ENCODE results near the gene FLRT1.

The FLRT1 gene

GRCh38 chr11:64052436-64052835 lies 16.7 kb downstream of the FLRT1 start:
- no peak for DNase-seq

GRCh38 chr11:64052938-64053622 lies 17.3 kb downstream of the FLRT1 start:
- DNase-seq = no peak

DNA sequence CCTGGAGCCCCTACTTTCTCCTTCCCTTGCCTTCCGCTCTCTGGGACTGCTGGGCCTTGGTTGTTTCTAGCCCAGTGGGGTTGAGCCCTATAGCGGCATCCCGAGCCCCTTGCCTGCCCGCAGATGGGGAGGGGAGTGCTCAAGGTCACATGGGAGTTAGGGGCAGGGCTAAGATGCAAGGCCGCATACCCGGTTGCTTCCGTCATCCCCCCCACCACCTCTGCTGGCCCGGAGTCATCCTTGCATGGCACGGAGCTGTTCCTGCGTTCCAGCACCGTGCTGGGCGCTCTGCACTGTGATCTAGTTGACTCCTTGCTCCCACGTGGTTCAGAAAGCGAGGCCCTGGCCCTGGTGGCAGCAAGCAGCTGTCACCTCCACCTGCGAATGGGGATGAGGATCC lies 18.0 kb downstream of the FLRT1 start:
- DNase-seq = no peak

DNA sequence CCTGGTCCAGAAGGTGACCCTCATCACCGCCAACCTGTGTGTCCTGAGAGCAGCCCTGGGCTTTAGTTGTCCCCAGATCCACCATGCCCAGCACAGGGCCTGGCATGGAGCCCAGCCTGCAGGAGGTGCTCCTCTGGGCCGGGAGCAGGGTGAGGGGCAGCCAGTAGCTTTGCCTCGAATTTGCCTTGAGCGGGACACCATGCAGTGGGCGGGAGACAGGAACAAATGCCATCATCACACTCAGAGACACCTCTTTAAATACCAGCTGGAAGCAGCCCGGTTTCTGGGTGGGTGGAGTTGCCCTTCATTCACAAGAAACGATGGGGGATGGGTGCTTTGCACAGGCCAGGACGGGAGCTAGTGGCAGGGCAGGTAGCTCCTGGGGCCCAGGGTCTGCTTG lies 19.3 kb downstream of the FLRT1 start:
- DNase-seq = no peak

- DNase-seq = no peak
These were observed 20.6 kb downstream of the FLRT1 start for GRCh38 chr11:64056213-64056785.

DNA sequence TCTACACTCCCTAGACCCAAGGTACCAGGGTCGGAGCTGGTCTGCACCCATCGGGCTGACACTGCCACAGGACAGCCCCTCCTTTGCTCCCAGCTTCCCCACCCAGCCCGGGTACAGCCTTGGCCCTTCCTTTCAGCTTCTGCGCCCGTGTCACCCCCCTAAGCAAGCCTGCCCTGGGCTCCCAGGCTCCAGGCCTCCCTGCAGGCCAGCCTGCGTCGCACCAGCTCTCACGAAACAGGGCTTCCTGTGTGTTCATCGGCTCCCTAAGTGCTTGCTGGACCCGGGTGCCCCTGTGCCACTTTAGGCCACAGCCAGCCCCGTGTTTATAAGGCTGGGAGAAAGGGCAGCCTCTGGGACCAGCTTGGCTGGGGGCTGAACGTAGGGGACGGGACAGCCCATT lies 21.1 kb downstream of the FLRT1 start:
- no peak for DNase-seq

DNA sequence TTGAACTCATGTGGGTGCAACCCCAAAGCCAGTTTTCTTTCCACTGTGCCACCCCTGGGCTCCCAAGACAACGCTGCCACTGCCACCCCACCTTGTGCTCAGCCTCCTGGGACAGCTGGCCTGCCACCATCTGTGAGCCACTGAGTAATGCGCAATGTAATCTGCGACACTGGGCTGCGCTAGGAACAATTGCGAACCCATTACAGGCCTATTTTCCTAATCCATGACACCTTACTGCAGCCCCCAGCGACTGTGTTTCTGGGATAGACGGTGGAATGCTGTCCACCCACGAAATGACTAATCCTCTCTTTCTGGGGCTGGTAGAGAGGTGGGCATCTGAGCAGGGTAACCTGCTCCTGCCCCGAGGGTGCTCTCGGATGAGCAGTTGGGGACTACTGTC lies 22.2 kb downstream of the FLRT1 start:
- DNase-seq = no peak

- no peak for DNase-seq
These were observed 22.8 kb downstream of the FLRT1 start for GRCh38 chr11:64058494-64058893.

DNA sequence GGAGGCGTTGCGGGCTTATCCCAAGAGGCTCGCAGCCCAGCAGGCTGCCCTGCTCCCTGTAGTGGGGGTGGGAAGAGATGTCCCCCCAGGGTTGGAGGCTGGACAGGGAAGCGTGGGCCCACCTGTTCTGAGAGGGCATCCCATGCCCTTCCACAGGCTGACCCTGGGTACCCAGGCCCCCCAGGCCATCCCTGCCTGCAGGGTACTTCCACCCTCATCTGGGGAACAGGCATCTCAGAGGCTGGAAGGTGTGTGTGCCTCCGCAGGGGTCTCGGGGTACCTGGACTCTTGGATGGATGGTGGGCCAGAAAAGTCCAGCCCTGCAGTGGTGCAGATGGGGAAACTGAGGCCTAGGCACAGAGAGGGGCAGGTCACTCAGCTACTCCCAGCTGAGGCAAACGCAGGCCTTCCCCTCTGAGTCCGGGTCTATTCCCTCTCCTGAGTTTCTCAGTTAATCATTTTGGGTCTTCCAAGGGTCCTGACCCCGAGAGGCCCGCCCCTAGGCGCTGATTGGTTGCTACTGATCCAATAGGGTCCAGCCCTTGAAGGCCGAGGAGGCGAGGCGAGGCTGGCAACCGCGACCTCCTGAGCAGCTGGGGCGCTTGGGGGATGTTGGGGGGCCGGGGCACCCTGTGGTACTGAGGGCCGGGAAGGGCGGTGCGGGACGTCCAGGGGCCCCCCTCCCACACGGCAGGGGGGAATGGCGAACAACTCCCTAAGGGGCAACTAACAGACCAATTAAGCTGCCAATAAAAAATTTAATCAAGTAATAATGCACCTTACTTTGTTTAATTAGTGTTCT lies 23.8 kb downstream of the FLRT1 start:
- DNase-seq = no peak

DNA sequence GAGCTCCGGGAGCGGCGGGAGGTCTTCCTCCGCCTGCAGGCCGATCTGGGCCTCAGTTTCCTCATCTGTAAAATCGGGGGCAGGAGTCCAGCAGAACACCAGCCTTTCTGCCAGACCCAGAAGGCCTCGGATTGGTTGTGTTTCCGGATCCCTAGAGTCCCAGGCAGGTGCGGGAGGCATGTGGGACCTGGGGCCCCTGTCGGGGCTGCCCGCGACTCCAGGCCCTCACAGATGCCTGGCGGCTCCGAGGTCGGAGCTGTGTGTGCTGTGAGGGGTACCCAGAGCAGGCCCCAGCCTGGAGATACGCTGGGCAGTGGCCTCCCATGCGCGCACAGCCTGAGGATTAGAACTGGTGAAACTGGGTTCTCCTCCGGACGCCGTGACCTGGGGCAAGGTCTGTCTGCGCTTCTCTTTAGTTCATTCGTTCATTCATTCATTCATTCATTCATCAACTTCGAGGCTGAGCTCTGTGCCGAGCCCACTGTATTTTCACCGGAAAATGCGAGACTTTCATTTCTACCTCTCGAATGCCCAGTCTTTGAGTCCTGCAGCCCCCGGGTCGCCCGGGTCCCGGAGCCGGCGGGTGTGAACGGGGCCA lies 24.6 kb downstream of the FLRT1 start:
- DNase-seq = no peak

DNA sequence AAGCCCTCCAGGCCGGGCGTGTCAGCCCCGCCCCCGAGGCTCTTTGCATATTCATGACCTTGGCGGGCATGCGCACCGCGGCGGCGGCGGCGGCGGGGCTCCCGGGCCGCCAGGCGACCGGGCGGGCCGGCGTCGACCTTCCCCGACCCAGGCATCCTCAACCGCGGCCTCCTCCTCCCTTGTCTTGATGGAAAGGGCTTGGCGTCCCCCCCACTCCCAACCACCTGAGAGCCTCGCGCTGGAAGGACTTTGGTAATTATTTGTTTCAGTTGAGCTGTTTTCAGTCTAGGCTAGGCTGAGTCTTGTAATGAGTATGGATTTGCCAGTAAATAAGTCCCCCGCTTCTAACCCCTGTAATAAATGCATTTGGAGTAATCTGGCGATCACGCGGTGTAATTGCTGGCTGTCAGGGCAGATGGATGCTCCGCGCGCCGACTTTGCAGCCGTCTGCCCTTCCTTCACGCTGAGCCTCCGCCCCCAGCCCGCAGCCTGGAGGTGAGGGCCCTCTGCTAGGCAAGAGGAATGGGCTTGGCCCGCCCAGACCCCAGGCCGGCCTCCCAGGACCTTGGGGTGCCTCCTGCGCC lies 25.2 kb downstream of the FLRT1 start:
- DNase-seq = no peak

DNA sequence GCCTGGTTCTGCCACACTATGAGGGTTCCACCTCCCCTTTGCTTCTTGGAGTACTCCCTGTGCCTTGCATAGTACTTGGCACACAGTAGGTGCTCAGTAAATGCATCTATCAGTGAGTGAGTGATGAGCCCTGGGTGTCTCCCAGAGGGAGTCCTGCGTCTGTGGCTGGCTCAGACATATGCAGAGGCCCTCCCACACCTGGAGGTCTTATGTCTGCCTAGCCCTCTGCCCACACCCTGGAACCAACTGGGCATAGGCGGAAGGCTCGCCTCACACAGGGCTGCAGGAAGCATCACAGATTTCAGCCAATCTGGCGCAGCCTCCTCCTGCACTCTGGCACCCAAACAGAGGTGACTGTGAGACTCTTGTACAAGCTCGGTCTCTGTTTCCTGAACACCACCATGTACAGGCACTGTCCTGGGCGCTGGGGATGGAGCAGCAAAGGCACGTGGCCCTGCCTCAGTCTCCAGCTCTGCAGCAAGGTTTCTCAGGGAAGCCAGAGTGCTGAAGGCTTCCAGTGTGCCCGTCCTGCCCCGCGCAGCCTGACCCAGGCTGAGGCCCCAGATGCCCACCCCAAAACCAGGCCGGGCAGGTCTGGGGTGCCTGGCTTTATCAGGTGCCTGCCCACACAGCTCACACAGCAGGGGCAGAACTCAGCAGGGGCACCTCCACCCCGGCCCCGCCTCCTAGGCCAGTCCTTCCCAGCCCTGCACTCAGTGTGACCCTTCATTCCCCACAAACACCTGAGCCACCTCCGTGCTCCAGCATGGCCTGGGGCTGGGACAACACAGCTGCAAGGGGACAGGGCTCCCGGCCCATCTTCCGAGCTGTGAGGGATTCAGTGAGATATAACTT lies 26.7 kb downstream of the FLRT1 start:
- no peak for DNase-seq

DNA sequence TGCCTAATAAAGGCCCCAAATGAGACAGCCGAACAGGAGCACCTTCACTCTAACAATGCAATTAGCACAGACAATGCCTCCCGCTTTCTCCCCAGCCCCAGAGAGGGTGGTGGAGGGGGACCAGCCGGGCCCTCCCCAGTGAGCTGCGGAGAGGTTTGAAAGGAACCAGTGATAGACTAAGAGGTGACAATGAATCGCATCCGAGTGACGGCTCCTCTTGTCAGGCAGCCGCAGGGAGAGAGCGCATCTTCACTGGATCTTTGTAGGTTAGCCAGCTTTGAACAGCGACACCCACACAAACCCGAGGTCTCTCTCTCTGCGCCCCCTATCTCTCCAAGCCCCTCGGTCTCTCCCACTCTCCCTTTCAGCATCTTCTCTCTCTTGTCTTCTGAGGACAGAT lies 28.0 kb downstream of the FLRT1 start:
- DNase-seq = no peak

- no peak for DNase-seq
These were observed 28.8 kb downstream of the FLRT1 start for GRCh38 chr11:64064374-64065140.

DNA sequence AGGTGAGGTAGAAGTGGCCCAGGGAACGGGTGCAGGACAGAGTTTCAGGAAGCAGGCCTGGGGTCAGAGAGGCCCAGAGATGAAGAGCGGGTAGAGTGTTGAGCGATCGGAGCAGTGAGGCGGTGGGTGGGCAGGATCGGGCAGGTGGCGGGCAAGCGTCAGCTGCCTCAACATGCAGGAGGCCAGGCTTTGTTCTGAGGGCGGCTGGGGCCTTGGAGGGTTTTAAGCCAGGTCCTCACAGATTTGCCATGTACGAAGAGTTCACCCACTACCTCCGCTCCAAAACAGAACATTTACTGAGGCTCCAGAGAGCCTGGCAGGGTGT lies 29.4 kb downstream of the FLRT1 start:
- DNase-seq = no peak

GRCh38 chr11:64065712-64066111 lies 30.0 kb downstream of the FLRT1 start:
- DNase-seq = no peak

DNA sequence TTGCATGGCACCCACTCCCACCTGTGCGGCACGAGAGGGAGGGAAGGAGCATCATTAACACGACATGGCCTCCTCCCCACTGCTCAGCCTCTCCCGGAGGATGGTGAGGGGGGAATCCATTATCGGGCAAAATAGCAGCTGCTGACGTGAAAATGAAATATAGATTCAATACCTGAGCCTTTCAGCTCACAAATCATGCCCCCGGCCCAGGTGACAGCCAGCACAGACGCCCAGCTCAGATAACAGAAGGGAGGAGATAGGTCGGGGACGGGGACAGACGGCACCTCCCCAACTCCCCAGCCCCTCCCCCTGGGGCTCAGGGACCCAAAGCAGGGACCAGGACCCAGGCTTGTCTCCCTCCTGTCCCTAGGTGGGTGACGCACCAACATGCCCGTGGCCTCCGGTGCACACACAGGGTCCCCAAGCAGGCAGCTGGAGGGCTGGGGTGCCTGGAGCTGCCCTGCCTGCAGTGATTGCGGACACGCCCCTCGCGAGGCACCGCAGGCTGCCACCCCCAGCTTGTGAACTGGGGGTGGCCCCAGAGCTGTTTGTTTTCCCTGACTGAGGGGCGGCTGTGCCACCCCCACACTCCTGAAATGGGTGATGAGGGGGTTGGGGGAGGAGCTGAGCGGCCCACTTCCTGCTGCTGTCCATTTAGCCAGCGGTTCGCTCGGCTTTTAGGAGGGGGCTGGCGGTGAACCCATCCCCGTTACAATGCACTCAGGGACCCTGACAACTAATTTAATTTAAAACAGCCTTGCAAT lies 31.7 kb downstream of the FLRT1 start:
- DNase-seq = no peak

DNA sequence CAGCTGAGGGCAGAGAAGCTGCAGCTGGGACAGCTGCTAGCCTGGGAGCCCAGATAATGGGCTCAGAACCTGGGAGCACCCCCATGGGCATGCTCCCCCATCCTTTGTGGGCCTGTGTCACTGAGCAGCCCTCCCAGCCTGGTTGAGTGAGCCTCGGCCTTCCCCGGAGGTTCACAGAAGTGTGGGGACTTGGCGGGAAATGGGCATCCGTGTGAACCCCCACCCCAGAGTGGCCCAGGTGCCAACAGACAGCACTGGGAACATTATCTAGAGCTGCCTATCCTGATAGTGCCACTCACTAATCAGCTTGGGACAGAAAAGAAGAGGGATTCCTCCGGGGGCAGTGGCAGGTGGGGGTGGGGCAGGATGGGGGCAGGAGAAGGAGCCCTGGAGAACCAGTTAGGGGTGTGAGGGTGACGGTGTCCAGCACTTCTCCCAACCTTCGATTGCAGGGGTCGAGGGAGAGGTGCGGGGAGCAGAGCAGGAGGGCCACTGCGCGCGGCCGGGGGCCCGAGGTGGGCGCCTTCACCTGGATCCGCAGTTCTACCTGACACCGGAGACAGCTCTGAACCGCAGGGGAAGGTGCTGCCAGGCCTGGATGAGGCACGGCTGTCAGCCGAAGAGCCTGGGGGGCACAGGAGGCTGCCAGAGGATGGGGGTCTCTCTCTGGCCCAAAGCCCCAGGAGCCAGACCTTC lies 33.1 kb downstream of the FLRT1 start:
- no peak for DNase-seq

DNA sequence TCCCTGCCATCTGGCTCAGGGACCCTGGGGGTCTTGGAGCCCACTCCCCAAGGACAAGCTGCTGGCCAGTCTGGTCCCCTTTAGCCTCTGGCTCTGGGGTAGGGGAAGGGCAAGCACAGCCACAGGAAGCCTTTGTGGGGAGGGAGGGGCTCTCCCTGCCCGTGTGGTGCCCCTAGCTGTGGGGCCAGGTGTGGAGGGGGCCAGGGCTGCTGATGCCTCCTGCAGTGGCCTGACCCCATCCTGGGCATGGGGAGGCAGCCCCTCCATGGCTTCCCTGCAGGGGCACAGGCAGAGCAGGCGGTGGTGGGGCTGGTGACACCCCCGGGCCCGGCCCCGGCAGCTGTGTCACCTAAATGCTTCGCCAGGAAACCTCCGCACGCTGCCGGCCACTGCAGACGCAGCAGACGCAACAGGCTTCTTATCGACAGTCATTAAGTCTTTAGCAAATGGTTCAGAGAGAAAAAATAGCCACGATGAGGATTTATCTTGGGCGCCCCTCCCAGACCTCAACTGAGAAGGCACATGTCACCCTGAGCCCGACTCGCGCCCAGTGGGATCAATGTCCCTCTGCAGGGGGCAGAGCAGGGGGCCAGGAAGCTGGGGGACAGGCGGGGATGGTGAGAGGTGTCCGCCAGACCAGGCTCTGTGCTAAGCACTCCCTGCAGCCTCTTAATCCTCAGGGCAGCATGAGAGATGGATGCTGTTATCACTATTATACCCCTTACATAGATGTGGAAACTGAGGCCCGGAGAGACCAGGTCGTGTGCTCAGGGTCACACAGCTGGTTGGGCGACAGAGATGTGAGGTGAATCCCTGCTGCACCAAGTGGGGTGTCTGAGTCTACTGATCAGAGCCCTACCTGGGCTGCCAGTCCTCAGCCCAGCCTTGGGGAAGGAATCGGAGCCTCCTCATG lies 33.9 kb downstream of the FLRT1 start:
- DNase-seq = no peak

Measured in NCI-H510A (cell line).